HG02981 (cell line): ENCODE results near the gene FMN1.

Experiments
- ATAC-seq: cut with Tn5 transposase; IDR thresholded peaks from one replicate; pipeline ENCODE4 v1.9.1; 2021; ENCODE audit warnings: mild to moderate bottlenecking, moderate library complexity; ENCODE audit not compliant: unreplicated experiment

FMN1 gene

GRCh38 chr15:33027306-33028035 is 167.0 kb downstream of the FMN1 start:
- no peak for ATAC-seq

- no peak for ATAC-seq
Measured at GRCh38 chr15:33026614-33027013, 167.9 kb downstream of the FMN1 start.

- no peak for ATAC-seq
Measured at GRCh38 chr15:33022629-33023028, 171.9 kb downstream of the FMN1 start.

- ATAC-seq: no peak
Measured at GRCh38 chr15:33021806-33022389, 172.6 kb downstream of the FMN1 start.

- no peak for ATAC-seq
Measured at GRCh38 chr15:33019354-33019981, 175.0 kb downstream of the FMN1 start.

GRCh38 chr15:33016405-33017024 is 178.0 kb downstream of the FMN1 start:
- no peak for ATAC-seq

GRCh38 chr15:33014586-33014985 is 179.9 kb downstream of the FMN1 start:
- no peak for ATAC-seq

GRCh38 chr15:33013827-33014445 is 180.6 kb downstream of the FMN1 start:
- no peak for ATAC-seq

- ATAC-seq: no peak
Measured at GRCh38 chr15:33011976-33012375, 182.5 kb downstream of the FMN1 start.

GRCh38 chr15:33009603-33010002 is 184.9 kb downstream of the FMN1 start:
- no peak for ATAC-seq

- no peak for ATAC-seq
Measured at GRCh38 chr15:33009026-33009425, 185.5 kb downstream of the FMN1 start.

- ATAC-seq: no peak
Measured at GRCh38 chr15:33008284-33008995, 186.1 kb downstream of the FMN1 start.

- ATAC-seq: no peak
Measured at GRCh38 chr15:33007303-33007855, 187.1 kb downstream of the FMN1 start.

- no peak for ATAC-seq
Measured at GRCh38 chr15:33005582-33005981, 188.9 kb downstream of the FMN1 start.

GRCh38 chr15:33001926-33002325 is 192.6 kb downstream of the FMN1 start:
- no peak for ATAC-seq

GRCh38 chr15:32998979-32999672 is 195.4 kb downstream of the FMN1 start:
- no peak for ATAC-seq

- ATAC-seq: no peak
Measured at GRCh38 chr15:32998182-32998581, 196.3 kb downstream of the FMN1 start.

- no peak for ATAC-seq
Measured at GRCh38 chr15:32994810-32995424, 199.6 kb downstream of the FMN1 start.

GRCh38 chr15:32993285-32993684 is 201.2 kb downstream of the FMN1 start:
- ATAC-seq: no peak
